T-helper 17 cell (primary cell): Measurements from ENCODE around the gene MTHFR. TPM values are rescaled to one million over a fixed set of nuclear protein-coding genes. Genes with fewer than 3 reads are reported as not detected.

Experiments used
- ATAC-seq: fragments of 150-1000 bp; cut with Tn5 transposase; 2 replicates; pipeline ENCODE4 v1.10.0; 2021; ENCODE audit warnings: mild to moderate bottlenecking, moderate library complexity
- DNase-seq, 3 donors: peaks; one replicate each; pipeline versions ENCODE4 v3.0.0 to v3.0.0-alpha.2; 2020 to 2021
- H3K9me3 ChIP-seq: one replicate; pipeline ENCODE4 v1.7.0; 2013; ENCODE audit warnings: low read length, mild to moderate bottlenecking; ENCODE audit not compliant: control insufficient read depth, poor library complexity, severe bottlenecking
- H3K27ac Mint-ChIP-seq: one replicate; pipeline ENCODE4 v1.8.0; 2022; ENCODE audit warnings: mild to moderate bottlenecking, moderate library complexity, mixed read lengths
- H3K27me3 Mint-ChIP-seq: one replicate; pipeline ENCODE4 v1.8.0; 2022; ENCODE audit warnings: mixed read lengths
- H3K36me3 Mint-ChIP-seq: one replicate; pipeline ENCODE4 v1.8.0; 2022; ENCODE audit warnings: low read depth, mixed read lengths
- H3K4me1 Mint-ChIP-seq: one replicate; pipeline ENCODE4 v1.8.0; 2022; ENCODE audit warnings: mild to moderate bottlenecking, mixed read lengths
- H3K4me3 Mint-ChIP-seq: one replicate; pipeline ENCODE4 v1.8.0; 2022; ENCODE audit warnings: mild to moderate bottlenecking, moderate library complexity, mixed read lengths
- total RNA-seq, 4 donors: library from RNA in 2 of 4; stranded (reverse) in 2 of 4; gene quantifications; one replicate each; pipeline ENCODE4 v1.2.3 and lab custom pipeline; 2022 to 2026

MTHFR gene
- total RNA-seq, 2 donors from 2014 or later: 31.5 to 35.1 TPM

DNA sequence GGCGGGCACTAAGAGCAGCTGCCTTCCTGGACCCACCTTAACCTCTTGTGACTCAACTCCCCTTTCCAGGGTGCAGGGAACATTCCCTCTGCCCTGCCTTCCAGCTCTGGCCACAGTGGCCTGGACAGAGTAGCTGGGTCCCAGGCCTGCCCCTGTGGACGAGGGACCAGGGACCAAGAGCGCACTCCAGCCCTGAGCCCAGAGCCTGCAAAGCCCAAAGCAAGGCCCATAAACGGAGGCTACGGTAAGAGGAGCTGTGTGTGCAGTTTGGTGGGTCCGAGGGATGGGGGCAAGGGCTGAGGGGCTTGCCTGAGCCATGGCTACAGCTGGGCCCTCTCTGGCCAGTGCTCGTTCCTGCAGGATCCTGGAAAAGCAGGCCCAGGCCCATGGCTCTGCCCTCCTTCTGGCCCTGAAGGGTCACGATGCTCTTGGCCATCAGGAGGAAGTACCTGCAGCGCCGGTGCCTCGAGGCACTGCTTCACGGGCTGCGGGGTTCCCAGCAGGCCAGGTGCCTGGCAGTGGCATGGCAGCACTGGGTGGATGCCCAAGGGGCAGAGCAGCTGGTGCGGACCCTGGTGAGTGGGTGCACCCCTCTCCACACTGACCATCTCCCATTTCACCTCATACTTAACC lies 17.8 kb downstream of the MTHFR start:
- H3K27me3 Mint-ChIP-seq: no peaks in the 10 kb centered on the region
- peaks cover 8% of the 10 kb centered on the region for H3K36me3 Mint-ChIP-seq
- H3K9me3 ChIP-seq: no peaks in the 10 kb centered on the region
- no peak overlapping the region for H3K4me3 Mint-ChIP-seq
- H3K4me1 Mint-ChIP-seq: peaks cover 2% of the 10 kb centered on the region
- DNase-seq (no peak), ATAC-seq (no peak)
- H3K27ac Mint-ChIP-seq: no peak overlapping the region

DNA sequence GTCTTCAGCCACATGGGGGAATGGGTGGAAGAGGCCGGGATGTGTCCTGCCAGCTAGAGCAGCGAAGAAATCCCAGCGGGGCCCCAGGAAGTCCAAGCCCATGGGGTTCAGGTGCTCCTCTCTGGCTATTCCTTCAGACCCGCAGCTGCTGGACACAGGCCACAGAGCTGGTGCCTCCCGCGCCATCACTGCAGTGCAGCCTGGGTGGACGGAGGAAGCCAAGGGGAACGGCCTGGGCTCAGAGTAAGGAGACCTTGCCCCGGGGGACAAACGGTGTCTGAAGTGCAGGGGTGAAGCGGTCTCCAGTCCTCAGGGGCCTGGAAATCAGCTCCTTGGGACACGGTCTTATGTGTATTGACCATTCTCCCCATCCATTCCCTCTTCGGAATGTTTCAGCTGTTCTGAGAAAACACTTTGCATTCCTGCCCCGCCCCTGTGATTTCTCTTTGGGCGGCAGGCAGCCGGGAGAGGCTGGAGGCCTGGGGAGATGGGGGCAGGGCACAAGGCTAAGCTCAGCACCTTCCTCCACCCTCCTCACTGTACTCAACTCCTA lies 18.4 kb downstream of the MTHFR start:
- DNase-seq (no peak), ATAC-seq (no peak)
- Mint-ChIP-seq H3K27ac (no peak overlapping the region), H3K4me3 (no peak overlapping the region), H3K4me1 (peaks cover 2% of the 10 kb centered on the region), H3K36me3 (peaks cover 8% of the 10 kb centered on the region), H3K27me3 (no peaks in the 10 kb centered on the region)
- H3K9me3 ChIP-seq: no peaks in the 10 kb centered on the region

DNA sequence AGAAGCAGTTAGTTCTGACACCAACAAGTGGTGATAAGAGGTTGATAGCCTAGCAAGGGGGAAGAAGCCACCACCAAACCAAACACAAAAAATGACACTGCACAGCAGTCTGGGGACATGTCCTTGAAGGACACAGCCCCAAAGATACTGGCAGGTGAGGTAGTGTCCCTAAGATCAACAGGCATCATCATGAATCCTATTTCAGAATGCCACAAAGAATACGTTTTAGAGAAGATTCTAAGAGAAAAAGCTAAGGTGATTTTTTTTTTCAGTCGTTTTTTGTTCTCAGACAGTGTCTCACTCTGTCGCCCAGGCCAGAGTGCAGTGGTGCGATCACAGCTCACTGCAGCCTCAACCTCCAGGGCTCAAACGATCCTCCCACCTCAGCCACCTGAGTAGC lies 19.6 kb downstream of the MTHFR start:
- Mint-ChIP-seq H3K27ac (no peak overlapping the region), H3K36me3 (no peaks in the 10 kb centered on the region), H3K27me3 (no peaks in the 10 kb centered on the region), H3K4me1 (peaks cover 2% of the 10 kb centered on the region), H3K4me3 (no peak overlapping the region)
- no peaks in the 10 kb centered on the region for H3K9me3 ChIP-seq
- ATAC-seq: no peak
- no peak for DNase-seq

DNA sequence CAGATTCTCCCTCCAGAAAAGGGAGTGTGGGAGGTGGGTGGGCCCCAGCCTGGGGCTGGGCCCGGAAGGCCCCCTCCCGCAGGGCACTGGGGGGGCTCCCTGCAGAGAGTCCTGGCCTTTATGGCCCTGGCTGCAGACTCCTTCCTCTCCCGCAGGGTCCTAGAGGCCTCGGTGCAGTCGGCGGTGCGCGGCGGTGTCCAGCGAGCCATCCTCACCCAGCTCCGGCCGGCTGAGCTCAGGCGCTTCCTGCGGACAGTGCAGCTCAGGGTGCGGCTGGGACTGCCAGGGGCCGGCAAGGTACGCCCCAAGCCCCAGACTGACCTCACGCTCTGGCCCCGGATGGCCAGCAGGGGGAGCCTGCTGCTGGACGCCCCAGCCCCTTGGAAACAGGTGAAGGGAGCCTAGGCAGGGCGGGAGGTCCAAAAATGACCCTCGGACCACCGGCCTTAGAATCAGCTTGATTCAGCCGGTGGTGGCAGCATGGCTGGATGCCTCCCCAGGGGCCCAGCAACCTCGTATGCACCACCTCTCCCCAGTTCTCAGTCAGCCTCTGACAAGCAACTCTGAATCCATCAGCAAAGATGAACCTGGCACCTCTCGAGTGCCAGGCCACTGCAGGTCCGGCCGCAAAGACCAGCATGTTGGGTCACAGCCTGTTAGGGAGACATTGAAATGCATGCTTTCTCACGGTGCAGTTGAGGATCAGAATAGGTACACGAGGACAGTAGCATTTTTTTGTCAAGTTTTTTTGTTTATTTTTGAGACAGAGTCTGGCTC lies 20.6 kb downstream of the MTHFR start:
- ATAC-seq: peak; percentile 73
- Mint-ChIP-seq H3K27ac (no peak overlapping the region), H3K27me3 (no peaks in the 10 kb centered on the region), H3K36me3 (peaks cover 2% of the 10 kb centered on the region), H3K4me3 (peak overlapping the region; percentile 9), H3K4me1 (no peaks in the 10 kb centered on the region)
- no peaks in the 10 kb centered on the region for H3K9me3 ChIP-seq
- peak in 2 of 3 donors; percentile 23 to 37 for DNase-seq

DNA sequence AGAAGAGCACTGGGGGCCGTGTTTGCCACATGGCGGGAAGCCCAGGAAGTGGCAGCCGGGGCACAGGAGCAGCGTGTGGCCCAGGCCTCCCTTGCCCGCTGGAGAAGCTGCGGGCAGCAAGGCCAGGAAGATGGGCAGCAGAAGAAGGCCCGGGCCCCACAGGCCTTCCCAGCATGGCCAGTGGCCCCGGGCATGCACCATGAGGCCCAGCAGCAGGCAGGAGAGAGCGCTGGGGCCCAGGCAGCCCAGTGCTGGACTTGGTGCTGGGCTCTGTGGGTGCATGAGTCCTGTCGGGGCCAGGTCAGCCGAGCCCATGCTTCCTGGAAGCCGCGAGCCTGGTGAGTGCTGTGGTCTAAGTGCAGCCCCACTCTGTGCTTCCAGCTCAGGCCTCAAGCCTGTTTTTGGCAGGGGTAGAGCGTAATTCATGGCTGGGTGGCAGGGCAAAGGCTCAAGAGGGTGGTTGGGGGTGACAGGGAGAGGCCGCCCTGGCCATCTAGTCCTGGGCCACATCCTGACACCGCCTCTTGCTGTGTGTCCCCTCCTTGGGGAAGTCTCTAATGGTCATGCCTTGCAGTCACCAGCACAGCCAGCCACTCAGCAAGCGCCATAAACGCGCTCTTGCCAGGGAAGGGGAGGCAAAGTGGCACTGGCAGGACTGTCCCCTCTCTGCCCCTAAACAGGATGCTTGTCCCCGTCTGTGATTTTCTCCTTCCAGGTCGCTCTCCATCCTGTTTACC lies 21.3 kb downstream of the MTHFR start:
- Mint-ChIP-seq H3K27me3 (no peaks in the 10 kb centered on the region), H3K4me1 (no peaks in the 10 kb centered on the region), H3K27ac (no peak overlapping the region), H3K36me3 (peaks cover 2% of the 10 kb centered on the region), H3K4me3 (no peak overlapping the region)
- H3K9me3 ChIP-seq: no peaks in the 10 kb centered on the region
- DNase-seq (no peak), ATAC-seq (no peak)

DNA sequence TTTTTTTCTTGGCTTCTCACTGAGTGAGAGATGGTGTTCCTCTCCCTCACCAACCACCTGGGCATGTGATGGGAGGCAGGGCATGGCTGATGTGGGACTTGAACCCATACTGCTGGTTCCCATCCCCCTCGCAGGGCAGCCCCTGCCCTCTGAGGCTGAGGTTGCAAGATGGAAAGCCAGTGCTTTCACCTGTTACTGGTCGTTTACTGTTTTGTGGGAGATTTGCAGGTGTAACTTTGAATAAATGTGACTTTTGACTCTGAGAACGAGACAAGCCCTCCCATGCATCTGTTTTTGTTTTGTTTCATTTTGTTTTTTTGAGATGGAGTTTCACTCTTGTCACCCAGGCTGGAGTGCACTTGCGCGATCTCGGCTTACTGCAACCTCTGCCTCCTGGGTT lies 22.2 kb downstream of the MTHFR start:
- Mint-ChIP-seq H3K27me3 (no peaks in the 10 kb centered on the region), H3K4me3 (no peak overlapping the region), H3K36me3 (peaks cover 2% of the 10 kb centered on the region), H3K4me1 (no peaks in the 10 kb centered on the region), H3K27ac (no peak overlapping the region)
- H3K9me3 ChIP-seq: no peaks in the 10 kb centered on the region
- DNase-seq (no peak), ATAC-seq (no peak)

DNA sequence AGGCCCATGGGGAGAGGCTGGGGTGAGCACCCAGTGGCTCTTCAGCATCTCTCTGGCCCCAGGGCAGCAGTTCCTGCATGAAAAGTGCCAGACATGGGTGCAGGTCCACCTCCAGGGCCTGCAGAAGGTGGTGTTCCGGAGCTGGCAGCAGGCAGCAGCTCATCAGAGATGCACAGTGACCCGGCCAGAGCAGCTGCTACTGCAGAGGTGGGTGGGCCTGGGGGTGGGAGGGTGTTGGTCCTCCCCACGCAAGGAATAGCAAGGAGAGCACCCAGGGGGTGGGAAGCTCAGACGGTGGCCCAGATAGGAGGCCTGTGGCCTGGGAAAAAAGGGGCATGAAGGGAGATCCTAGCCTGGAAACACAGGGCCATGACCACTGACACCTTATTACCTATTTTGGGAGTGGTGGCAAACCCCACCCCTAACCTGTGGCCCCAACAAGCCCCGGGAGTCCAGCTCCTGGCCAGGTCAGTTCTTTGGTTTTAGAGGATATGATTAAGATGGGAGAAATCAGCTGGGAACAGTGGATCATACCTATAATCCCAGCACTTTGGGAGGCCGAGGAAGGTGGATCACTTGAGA lies 23.5 kb downstream of the MTHFR start:
- no peak for ATAC-seq
- peaks cover 2% of the 10 kb centered on the region for H3K36me3 Mint-ChIP-seq
- no peaks in the 10 kb centered on the region for H3K9me3 ChIP-seq
- H3K27ac Mint-ChIP-seq: no peak overlapping the region
- DNase-seq: no peak
- no peak overlapping the region for H3K4me3 Mint-ChIP-seq
- no peaks in the 10 kb centered on the region for H3K4me1 Mint-ChIP-seq
- no peaks in the 10 kb centered on the region for H3K27me3 Mint-ChIP-seq

DNA sequence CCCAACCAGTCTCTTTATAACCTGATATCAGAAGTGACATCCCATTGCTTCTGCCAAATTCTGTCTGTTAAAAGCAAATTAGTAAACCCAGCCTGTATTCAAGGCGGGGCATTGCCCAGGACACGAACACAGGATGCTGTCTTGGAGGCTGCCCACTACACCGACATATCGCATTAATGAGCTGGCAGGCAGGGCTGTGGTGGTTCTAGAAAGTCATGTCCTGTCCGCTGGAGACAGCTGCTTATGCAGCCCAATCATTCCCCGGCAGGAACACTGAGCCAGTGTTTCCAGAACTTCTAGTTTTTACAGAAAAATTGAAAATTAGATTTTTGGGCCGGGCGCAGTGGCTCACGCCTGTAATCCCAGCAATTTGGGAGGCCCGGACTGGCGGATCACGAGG lies 24.5 kb downstream of the MTHFR start:
- Mint-ChIP-seq H3K4me1 (no peaks in the 10 kb centered on the region), H3K36me3 (peaks cover 2% of the 10 kb centered on the region)

DNA sequence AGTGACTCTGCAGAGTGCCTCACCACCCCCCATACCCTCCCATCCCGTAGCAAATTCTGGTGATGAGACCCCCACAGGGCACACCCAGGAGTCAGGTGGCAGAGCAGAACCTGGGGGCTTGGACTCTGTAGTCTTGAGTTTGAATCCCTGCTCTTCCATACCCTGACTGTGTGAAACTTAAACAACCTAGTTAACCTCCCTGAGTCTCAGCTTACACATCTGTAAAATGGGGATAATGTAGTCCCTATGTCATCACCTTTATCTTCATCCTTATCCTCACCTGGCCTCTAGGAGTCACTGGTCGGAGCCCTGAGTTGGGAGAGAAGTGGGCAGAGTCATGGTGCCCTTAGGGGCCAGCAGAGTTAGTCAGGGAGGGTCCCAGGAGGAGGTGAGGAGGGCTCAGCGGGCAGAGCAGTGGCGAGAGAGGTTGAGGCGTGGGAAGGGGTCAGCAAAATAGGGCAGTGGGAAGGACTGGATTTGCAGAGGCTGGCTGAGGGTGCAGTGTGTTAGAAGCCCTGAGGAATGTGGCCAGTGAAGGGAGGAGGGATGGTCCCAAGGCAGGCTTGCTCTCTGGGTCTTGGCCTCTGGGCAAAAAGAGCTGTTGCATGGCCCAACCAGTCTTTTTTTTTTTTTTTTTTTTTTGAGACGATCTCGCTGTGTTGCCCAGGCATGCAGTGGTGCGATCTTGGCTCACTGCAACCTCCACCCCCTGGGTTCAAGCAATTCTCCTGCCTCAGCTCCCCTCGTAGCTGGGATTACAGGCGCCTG lies 25.2 kb downstream of the MTHFR start:
- Mint-ChIP-seq H3K4me3 (no peak overlapping the region), H3K4me1 (no peaks in the 10 kb centered on the region), H3K36me3 (peaks cover 2% of the 10 kb centered on the region), H3K27me3 (no peaks in the 10 kb centered on the region), H3K27ac (no peak overlapping the region)
- DNase-seq (no peak), ATAC-seq (no peak)
- no peaks in the 10 kb centered on the region for H3K9me3 ChIP-seq

More for the DNA sequence above, 24.5 kb downstream of the MTHFR start:
- H3K9me3 ChIP-seq: no peaks in the 10 kb centered on the region
- DNase-seq: no peak
- H3K27me3 Mint-ChIP-seq: no peaks in the 10 kb centered on the region
- H3K27ac Mint-ChIP-seq: no peak overlapping the region
- no peak for ATAC-seq
- H3K4me3 Mint-ChIP-seq: no peak overlapping the region

DNA sequence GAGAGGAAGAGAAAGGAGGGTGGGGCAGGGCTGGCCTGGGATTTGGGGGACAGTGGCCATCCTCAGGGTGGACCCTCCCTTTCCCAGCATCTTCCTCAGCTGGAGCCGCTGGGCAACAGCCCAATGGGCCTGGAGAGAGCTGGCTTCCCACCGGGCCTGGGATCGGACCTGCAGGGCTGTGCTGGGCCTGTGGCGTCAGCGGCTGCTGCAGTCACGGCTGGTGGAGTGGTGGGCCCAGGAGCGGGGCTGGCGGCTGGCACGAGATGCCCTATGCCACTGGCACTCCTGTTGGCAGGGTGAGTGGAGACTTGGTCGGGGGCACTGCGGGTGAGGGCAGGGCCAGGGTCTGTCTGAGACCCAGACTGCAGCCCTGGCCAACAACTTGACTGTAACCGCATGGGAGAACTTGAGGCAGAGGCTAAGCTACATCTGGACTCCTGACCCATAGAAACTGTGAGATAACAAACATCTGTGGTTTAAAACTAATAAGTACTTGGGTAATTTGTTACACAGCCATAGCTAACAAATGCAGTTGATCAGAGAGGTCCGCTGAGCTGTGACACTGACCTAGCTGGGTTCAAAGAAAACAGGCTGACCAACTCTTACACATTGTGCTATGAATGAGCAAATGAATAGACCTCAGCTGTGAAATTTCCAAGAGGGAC lies 25.9 kb downstream of the MTHFR start:
- H3K27ac Mint-ChIP-seq: no peak overlapping the region
- peaks cover 2% of the 10 kb centered on the region for H3K36me3 Mint-ChIP-seq
- no peaks in the 10 kb centered on the region for H3K27me3 Mint-ChIP-seq
- DNase-seq: no peak
- ATAC-seq: no peak
- no peak overlapping the region for H3K4me3 Mint-ChIP-seq
- H3K4me1 Mint-ChIP-seq: no peaks in the 10 kb centered on the region
- H3K9me3 ChIP-seq: no peaks in the 10 kb centered on the region

DNA sequence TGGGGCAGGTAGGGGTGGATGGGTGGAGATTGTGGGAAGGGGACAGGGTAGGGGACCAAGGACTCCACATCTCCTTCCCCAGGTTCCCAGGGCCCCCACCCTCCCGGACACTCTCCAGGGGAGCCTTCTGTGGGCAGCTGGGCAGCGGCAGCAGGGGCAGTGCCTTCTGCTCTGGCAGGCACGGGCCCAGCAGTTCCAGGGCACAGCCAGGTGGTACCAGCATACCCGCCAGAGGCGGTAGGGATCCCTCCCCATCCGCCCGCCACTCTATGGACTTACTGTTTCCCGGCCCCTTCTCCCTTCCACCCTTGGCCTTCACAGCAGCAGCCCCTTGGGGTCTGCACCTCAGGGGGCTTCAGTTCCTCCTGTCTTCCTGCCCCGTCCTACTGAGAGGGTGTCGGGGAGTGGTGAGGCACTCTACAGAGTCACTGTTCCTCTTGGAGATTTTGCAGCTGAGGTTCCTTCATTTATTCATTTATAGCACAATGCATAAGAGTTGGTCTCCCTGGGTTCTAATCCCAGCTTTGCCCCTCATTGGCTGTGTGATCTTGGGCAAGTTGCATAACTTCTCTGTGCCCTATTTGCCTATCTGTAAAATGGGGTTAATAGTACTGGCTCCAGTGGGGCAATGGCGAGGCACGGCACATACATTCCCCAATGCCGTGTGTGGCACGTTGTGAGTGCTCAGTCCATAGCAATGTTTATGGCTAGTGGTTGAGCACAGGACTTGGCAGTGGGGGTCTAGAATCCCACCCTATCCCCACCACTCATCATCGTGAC lies 26.7 kb downstream of the MTHFR start:
- DNase-seq: no peak
- Mint-ChIP-seq H3K27me3 (no peaks in the 10 kb centered on the region), H3K4me1 (peaks cover 2% of the 10 kb centered on the region), H3K4me3 (no peak overlapping the region), H3K27ac (no peak overlapping the region), H3K36me3 (peaks cover 2% of the 10 kb centered on the region)
- no peaks in the 10 kb centered on the region for H3K9me3 ChIP-seq
- ATAC-seq: no peak

DNA sequence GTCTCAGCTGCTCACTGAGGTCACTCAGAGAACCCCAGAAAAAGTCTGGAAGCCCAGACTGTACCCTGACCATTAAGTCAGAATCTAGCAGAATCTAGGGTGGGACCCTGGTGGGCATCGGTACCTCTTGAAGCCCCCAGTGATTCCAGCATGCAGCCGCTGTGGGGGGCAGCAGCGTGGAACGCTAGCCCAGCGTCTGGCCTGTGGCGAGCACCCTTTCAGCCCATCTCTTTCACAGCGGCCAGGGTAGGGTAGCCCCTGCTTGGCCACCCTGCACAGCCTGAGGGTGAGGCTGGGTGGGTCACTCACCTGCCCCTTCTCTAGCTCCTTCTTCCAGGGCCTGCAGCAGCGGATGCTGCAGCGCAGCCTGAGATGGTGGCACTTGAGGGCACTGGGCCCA lies 27.4 kb downstream of the MTHFR start:
- no peak overlapping the region for H3K4me3 Mint-ChIP-seq
- DNase-seq: no peak
- no peak overlapping the region for H3K27ac Mint-ChIP-seq
- peaks cover 2% of the 10 kb centered on the region for H3K4me1 Mint-ChIP-seq
- peaks cover 2% of the 10 kb centered on the region for H3K36me3 Mint-ChIP-seq
- ATAC-seq: no peak
- H3K27me3 Mint-ChIP-seq: no peaks in the 10 kb centered on the region
- H3K9me3 ChIP-seq: no peaks in the 10 kb centered on the region
